A549 treated with AZD2906 at 1 μM for 4 hours (cell line): Measurements from ENCODE around the gene ZNF560. TPM values are rescaled to one million over a fixed set of nuclear protein-coding genes. Genes with fewer than 3 reads are reported as not detected.

Source experiments
- total RNA-seq: library from RNA; stranded (reverse); fragments of 200-300 nt; extraction: Qiagen RNA extraction; gene quantifications from 5 replicates; pipeline ENCODE4 v1.2.3, GENCODE V29; 2022

The ZNF560 gene
- not detected in 5 replicates for total RNA-seq

DNA sequence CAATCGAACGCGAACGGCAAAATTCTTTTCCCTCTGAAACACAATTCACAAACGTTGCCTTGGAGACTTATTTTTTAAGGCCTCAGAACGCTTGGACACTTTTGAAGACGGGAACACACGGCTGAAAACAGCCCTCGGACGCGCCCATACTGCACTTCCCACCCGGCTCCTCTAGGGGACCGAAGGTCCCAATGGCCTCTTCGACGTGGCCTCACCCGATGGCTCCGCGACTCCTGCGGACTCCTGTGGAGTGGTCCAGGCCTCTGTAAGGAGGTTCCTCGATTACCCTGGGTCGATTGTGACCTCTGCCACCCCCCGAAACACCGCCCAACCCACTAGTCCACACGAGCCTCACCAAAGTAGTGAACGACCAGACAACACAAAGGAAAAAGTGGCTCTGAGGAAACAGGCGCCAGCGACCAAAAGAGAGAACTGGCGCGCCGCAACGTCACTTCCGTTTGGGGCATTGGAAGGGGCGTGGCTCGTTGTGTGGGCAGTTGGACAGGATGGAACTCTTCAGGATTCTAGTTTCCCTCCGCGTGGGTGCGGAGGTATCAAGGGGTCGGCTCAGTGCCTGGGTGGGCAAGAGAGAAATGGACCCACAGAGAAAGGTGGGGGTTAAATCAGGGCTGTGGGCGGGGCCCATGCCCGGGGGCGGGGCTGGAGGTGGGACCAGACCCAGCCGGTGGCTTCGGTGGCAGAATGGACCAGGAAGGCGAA, at the start of gene ZNF560:
Gene ZNF560 (minus strand): TSS at position 434 of the 720 bp plus-strand sequence. CDS start 23,303 bp downstream, outside the sequence.

DNA sequence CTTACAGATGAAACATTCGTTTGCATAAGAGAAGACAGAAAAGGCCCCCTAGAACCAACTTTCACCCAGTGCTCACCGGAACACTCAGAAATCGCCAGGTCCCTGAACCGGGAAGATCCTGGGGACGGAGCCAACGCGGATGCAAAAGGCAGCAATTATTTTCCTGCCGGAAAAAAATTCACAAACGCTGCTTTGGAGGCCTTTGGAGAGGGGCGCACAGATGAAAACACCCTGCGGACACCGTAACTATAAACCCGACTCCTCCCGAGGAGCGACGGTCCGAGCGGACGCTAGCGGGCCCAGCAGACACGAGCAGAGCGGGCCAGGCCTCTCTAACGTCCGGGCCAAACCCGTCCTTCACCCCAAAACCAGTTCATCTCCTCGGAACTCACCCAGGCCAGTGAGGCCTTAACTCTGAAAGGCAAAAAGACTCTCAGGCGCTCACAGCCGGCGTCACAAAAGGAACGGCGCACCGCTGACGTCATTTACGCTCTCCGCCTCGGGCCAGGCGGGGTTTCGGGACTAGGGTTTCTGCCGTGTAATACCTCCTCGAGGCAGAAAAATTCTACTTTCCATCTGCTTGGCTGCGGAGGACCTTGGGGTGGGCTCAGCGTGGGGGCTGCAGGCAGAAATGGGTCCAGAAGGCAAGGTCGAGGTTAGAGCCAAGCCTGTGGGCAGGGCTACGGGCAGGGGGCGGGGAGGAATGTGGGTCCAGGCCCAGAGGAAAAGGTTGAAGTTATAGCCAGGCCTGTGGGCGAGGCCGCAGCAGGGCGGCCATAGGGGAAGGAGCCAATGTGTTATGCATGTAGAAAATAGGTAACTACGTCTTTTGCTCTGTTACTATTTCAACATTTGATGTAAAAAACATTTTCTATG, 40.0 kb upstream of the ZNF560 start, which contains the start of gene ZNF426:
Gene ZNF426 (minus strand): TSS at position 463 of the 876 bp plus-strand sequence. CDS start 2,413 bp downstream, outside the sequence.

GRCh38 chr19:9435279-9436268, 62.8 kb downstream of the ZNF560 start, which contains the start of gene ZNF266:
Gene ZNF266 (minus strand): TSS chr19:9435573. CDS start chr19:9420089, 15,484 bp downstream.

Other genes with a start within 250 kb of the ZNF560 start
- 0.06 TPM in 1 of 5 replicates, not detected in the others for gene OR7E24, start 247.7 kb downstream of the ZNF560 start, total RNA-seq
- gene ZNF699, start 188.8 kb downstream of the ZNF560 start, total RNA-seq, result 0.79 to 2.3 TPM (median 1.1 TPM) in 5 replicates
- 3.8 to 5.5 TPM (median 4.7 TPM) in 5 replicates for gene ZNF559, start 174.4 kb downstream of the ZNF560 start, total RNA-seq
- 0.30 to 0.76 TPM (median 0.55 TPM) in 5 replicates for gene ZNF177, start 135.6 kb downstream of the ZNF560 start, total RNA-seq
- gene ZNF266, start 63.0 kb downstream of the ZNF560 start, total RNA-seq, result 2.7 to 4.0 TPM (median 3.2 TPM) in 5 replicates
- 0.85 to 1.6 TPM (median 1.0 TPM) in 5 replicates for gene ZNF426, start 40.0 kb upstream of the ZNF560 start, total RNA-seq
- gene ZNF121, start 85.9 kb upstream of the ZNF560 start, total RNA-seq, result 2.7 to 4.0 TPM (median 2.9 TPM) in 5 replicates
- 6.7 to 13.9 TPM (median 8.5 TPM) in 5 replicates for gene ZNF561, start 122.6 kb upstream of the ZNF560 start, total RNA-seq
- gene ZNF562, start 176.5 kb upstream of the ZNF560 start, total RNA-seq, result 5.6 to 8.9 TPM (median 5.8 TPM) in 5 replicates